ENCODE measurements around the gene PCSK1.

The PCSK1 gene

DNA sequence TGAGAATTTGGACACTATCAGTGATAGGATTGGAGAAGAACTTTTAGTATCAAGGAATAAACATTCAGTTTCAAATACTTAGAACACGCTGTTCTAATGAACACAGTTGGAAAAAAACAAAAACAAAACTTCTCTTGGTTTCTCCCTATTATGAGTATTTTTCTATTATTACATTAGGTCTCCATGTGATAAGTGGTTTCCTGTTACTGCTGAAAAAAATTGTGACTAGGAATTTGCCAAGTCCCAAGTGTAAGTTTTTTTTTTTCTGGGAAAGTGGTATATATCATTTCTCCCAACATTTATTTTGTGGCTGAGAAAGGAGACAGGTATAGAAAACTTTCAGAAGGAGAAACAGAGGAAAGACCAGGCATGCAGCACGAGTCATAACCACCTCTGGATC lies 41.1 kb downstream of the PCSK1 start:
- H3K27me3 ChIP-seq (ENCODE audit: control insufficient read depth in 1 of 2, insufficient read depth in 2 of 2, low read length in 2 of 2) = no peaks in the 10 kb centered on the region

DNA sequence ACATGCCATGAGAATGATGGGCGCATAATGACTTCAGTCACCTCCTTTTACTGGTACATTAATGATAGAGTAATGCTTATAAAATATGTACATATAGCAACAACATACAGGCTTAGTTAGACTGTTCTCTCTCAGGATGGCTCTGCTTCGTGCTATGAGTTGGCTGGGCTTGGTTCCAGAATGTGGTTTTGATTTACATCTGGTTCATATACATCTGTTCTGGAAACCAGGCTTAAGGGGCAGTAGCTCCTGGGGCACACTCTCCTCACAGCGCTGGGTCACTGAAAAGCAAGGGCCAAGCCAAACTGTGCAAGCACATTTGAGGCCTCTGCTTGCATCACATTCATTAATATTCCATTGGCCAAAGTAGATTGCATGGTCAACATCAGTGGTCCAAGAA lies 44.9 kb downstream of the PCSK1 start:
- Histone ChIP-seq H3K9me3 (ENCODE audit: low read length) (no peaks in the 10 kb centered on the region), H3K4me3 (ENCODE audit: low read depth in 1 of 2, low read length in 2 of 2) (no peak overlapping the region), H3K27ac (ENCODE audit: low read depth, low read length) (no peak overlapping the region), H3K27me3 (ENCODE audit: control insufficient read depth in 1 of 2, insufficient read depth in 2 of 2, low read length in 2 of 2) (no peaks in the 10 kb centered on the region), H3K36me3 (ENCODE audit: insufficient read depth, low read length) (no peaks in the 10 kb centered on the region), H3K4me1 (ENCODE audit: insufficient read depth, low read length) (peaks cover 11% of the 10 kb centered on the region), H3K9ac (ENCODE audit: low read length) (no peak overlapping the region)

More for the DNA sequence above, 41.1 kb downstream of the PCSK1 start:
- H3K36me3 ChIP-seq (ENCODE audit: insufficient read depth, low read length) = no peaks in the 10 kb centered on the region
- no peak overlapping the region for H3K27ac ChIP-seq (ENCODE audit: low read depth, low read length)
- H3K4me1 ChIP-seq (ENCODE audit: insufficient read depth, low read length) = no peaks in the 10 kb centered on the region
- H3K9ac ChIP-seq (ENCODE audit: low read length) = no peak overlapping the region
- H3K9me3 ChIP-seq (ENCODE audit: low read length) = no peaks in the 10 kb centered on the region
- H3K4me3 ChIP-seq (ENCODE audit: low read depth in 1 of 2, low read length in 2 of 2) = no peak overlapping the region

DNA sequence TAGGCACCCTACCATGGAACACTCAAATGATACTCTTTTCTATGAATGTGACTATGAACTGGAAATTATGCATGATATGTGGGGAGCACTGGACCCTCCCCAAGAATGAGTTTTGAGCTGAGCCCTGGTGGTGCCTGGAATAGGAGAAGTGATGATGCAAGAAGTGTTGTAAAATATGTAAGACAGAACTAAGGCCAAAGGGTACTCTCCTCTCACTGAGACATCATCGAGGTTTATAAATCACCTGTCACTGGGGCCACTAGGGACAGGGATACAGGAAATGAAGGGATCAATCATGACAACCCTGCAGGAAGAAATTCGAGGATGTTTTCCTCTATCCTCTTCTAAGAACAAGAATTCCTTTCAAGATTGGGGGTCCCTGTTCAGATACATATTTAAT lies 45.4 kb downstream of the PCSK1 start:
- Histone ChIP-seq H3K9ac (ENCODE audit: low read length) (no peak overlapping the region), H3K9me3 (ENCODE audit: low read length) (no peaks in the 10 kb centered on the region), H3K4me3 (ENCODE audit: low read depth in 1 of 2, low read length in 2 of 2) (no peak overlapping the region), H3K36me3 (ENCODE audit: insufficient read depth, low read length) (no peaks in the 10 kb centered on the region), H3K4me1 (ENCODE audit: insufficient read depth, low read length) (peaks cover 11% of the 10 kb centered on the region), H3K27ac (ENCODE audit: low read depth, low read length) (no peak overlapping the region), H3K27me3 (ENCODE audit: control insufficient read depth in 1 of 2, insufficient read depth in 2 of 2, low read length in 2 of 2) (no peaks in the 10 kb centered on the region)

DNA sequence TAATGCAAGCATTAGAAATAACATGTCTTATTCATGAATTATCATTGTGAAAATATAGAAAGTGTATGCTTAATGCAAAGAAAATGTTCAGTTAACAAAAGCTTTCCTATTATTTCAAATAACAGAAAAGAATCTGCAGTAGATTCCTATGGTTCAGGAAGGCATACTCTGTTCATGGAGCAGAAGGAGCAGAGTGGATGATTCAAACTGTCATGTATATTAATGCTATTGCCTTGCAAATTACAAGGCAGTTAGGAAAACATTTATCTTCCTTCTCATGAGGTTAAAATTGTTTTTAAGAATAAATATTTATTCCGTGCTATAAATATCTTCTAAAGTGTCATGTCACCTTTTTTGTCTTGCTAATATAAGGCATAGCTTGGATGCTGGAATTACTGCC lies 47.5 kb downstream of the PCSK1 start:
- peaks cover 11% of the 10 kb centered on the region for H3K4me1 ChIP-seq (ENCODE audit: insufficient read depth, low read length)
- no peak overlapping the region for H3K9ac ChIP-seq (ENCODE audit: low read length)
- no peaks in the 10 kb centered on the region for H3K27me3 ChIP-seq (ENCODE audit: control insufficient read depth in 1 of 2, insufficient read depth in 2 of 2, low read length in 2 of 2)
- no peaks in the 10 kb centered on the region for H3K9me3 ChIP-seq (ENCODE audit: low read length)
- no peak overlapping the region for H3K4me3 ChIP-seq (ENCODE audit: low read depth in 1 of 2, low read length in 2 of 2)
- H3K27ac ChIP-seq (ENCODE audit: low read depth, low read length) = no peak overlapping the region
- no peaks in the 10 kb centered on the region for H3K36me3 ChIP-seq (ENCODE audit: insufficient read depth, low read length)

DNA sequence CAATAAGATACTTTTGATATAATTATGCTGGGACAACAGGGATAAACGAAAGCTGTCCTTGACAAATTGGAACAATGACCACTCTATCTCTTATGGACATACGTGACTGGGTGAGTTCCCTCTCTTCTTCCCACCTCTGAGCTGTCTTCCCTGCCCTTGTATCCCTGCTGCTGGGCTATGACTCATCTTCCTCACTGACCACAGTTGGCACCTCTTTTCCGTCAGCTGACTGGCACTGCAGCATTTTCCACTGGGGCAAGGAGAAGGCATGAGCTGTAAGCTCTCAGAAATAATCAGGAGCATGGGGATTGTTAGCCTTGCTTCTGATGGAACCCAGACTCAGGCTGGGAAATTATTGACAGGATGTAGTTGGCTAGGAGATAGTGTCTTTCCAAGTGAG lies 48.7 kb downstream of the PCSK1 start:
- H3K36me3 ChIP-seq (ENCODE audit: insufficient read depth, low read length) = no peaks in the 10 kb centered on the region
- H3K27ac ChIP-seq (ENCODE audit: low read depth, low read length) = no peak overlapping the region
- peaks cover 11% of the 10 kb centered on the region for H3K4me1 ChIP-seq (ENCODE audit: insufficient read depth, low read length)
- no peak overlapping the region for H3K4me3 ChIP-seq (ENCODE audit: low read depth in 1 of 2, low read length in 2 of 2)
- H3K27me3 ChIP-seq (ENCODE audit: control insufficient read depth in 1 of 2, insufficient read depth in 2 of 2, low read length in 2 of 2) = no peaks in the 10 kb centered on the region
- no peaks in the 10 kb centered on the region for H3K9me3 ChIP-seq (ENCODE audit: low read length)
- H3K9ac ChIP-seq (ENCODE audit: low read length) = no peak overlapping the region

DNA sequence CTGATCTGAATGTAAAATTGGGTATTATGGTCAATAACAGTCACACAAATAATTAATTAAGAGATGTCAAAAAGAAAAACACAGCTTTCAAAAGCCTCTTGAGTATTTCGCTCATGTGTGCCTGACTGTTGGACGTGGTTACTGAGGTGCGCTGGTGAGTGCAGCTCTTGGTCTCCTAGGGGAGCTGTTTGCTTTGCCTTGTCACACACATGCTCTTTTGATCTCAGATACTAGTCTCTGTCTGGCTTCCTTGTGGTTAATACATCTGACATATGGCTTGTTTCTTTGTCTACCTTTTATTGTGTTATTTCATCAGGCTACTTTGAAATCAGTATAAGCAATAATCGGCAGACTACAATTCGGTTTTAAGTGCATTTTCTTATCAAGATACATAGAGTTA lies 51.5 kb downstream of the PCSK1 start:
- H3K27ac ChIP-seq (ENCODE audit: low read depth, low read length) = no peak overlapping the region
- no peak overlapping the region for H3K9ac ChIP-seq (ENCODE audit: low read length)
- peaks cover 11% of the 10 kb centered on the region for H3K4me1 ChIP-seq (ENCODE audit: insufficient read depth, low read length)
- H3K4me3 ChIP-seq (ENCODE audit: low read depth in 1 of 2, low read length in 2 of 2) = no peak overlapping the region
- no peaks in the 10 kb centered on the region for H3K27me3 ChIP-seq (ENCODE audit: control insufficient read depth in 1 of 2, insufficient read depth in 2 of 2, low read length in 2 of 2)
- H3K36me3 ChIP-seq (ENCODE audit: insufficient read depth, low read length) = no peaks in the 10 kb centered on the region
- no peaks in the 10 kb centered on the region for H3K9me3 ChIP-seq (ENCODE audit: low read length)

DNA sequence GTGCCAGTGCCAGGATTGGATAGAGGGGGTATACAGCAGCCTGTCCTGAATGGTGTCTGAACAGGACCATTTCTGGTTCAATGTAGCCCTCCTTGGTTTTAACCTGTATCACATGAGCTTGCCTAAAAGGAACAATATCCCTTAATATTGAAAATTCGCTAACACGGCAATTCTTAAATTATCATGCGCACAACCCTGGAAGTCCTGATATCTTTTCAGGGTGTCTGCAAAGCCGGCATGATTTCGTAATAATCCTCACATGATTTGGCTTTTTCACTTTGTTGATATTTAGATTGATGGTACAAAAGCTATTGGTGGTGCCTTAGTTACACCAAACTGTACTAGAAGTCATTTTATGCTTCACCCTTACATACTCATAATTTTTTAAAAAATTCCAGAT lies 53.2 kb downstream of the PCSK1 start:
- Histone ChIP-seq H3K36me3 (ENCODE audit: insufficient read depth, low read length) (no peaks in the 10 kb centered on the region), H3K4me3 (ENCODE audit: low read depth in 1 of 2, low read length in 2 of 2) (no peak overlapping the region), H3K9me3 (ENCODE audit: low read length) (no peaks in the 10 kb centered on the region), H3K27me3 (ENCODE audit: control insufficient read depth in 1 of 2, insufficient read depth in 2 of 2, low read length in 2 of 2) (no peaks in the 10 kb centered on the region), H3K27ac (ENCODE audit: low read depth, low read length) (no peak overlapping the region), H3K9ac (ENCODE audit: low read length) (no peak overlapping the region), H3K4me1 (ENCODE audit: insufficient read depth, low read length) (peaks cover 11% of the 10 kb centered on the region)

DNA sequence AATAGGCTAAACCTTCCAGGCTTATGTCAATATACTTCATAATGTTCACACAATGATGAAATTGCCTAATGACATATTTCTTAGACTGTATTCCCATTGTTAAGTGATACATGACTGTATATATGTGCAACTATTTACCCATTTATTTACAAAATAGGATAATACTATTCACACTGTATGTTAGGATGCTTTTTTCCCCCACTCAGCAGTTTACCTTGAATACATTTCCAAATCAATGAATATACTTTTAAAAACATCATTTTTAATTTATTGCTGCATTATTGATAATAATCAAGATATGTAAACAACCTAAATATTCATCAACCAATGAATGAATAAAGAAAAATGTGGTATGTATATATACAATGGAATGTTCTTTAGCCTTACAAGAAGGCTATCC lies 55.5 kb downstream of the PCSK1 start:
- Histone ChIP-seq H3K36me3 (ENCODE audit: insufficient read depth, low read length) (no peaks in the 10 kb centered on the region), H3K4me3 (ENCODE audit: low read depth in 1 of 2, low read length in 2 of 2) (no peak overlapping the region), H3K9me3 (ENCODE audit: low read length) (no peaks in the 10 kb centered on the region), H3K4me1 (ENCODE audit: insufficient read depth, low read length) (no peaks in the 10 kb centered on the region), H3K9ac (ENCODE audit: low read length) (no peak overlapping the region), H3K27me3 (ENCODE audit: control insufficient read depth in 1 of 2, insufficient read depth in 2 of 2, low read length in 2 of 2) (no peaks in the 10 kb centered on the region), H3K27ac (ENCODE audit: low read depth, low read length) (no peak overlapping the region)

DNA sequence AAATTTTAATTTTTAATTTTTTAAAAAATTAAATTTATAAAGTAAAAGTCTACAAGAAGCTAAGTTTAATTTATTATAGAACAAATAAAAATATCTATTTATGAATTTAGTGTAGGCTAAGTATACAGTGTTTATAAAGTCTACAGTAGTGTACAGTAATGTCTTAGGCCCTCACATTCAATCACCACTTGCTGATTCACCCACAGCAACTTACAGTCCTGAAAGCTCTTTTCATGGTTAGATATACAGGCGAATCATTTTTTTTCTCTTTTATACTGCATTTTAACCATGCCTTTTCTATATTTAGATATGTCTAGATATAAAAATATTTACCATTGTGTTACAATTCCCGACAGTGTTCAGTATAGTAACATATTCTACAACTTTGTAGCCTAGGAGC lies 55.9 kb downstream of the PCSK1 start:
- Histone ChIP-seq H3K4me1 (ENCODE audit: insufficient read depth, low read length) (no peaks in the 10 kb centered on the region), H3K4me3 (ENCODE audit: low read depth in 1 of 2, low read length in 2 of 2) (no peak overlapping the region)

DNA sequence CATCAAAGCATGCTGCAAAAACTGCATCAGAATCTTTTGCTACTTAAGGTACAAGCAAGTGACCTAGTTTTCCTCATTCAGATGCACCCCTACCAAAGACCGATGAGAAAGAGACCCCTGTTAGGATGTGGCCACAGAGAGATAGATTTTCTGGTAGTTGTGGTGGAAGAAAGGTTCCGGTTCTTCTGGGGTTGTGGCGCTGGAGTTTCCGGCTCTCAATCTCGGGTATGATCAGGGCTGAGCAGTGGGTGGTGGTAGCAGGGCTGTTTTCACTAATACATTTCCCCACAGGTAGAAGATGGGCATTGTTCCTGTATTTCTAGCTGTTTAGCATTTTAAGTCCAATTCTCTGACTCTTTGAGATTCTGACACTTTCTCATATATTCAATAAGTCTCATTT lies 58.4 kb downstream of the PCSK1 start:
- Histone ChIP-seq H3K27ac (ENCODE audit: low read depth, low read length) (no peak overlapping the region), H3K9ac (ENCODE audit: low read length) (no peak overlapping the region)

More for the DNA sequence above, 55.9 kb downstream of the PCSK1 start:
- Histone ChIP-seq H3K27ac (ENCODE audit: low read depth, low read length) (no peak overlapping the region), H3K27me3 (ENCODE audit: control insufficient read depth in 1 of 2, insufficient read depth in 2 of 2, low read length in 2 of 2) (no peaks in the 10 kb centered on the region), H3K9ac (ENCODE audit: low read length) (no peak overlapping the region), H3K9me3 (ENCODE audit: low read length) (no peaks in the 10 kb centered on the region), H3K36me3 (ENCODE audit: insufficient read depth, low read length) (no peaks in the 10 kb centered on the region)

DNA sequence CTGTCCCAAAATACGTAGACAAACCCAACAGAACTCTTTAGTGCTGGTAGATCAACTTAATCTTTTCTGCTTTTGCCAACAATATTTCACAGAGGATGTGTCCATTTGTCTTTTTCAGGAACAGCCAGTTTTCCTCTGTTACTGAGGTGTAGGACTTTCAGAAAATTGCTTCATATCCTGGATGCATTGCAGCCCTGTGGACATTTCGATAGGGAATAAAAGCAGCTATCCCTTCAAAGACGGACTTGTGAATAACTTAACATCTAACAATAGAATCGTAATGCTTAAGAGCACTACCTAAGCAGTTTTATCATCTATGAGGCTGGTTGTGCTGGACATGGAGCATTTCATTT lies 59.7 kb downstream of the PCSK1 start:
- H3K36me3 ChIP-seq (ENCODE audit: insufficient read depth, low read length) = no peaks in the 10 kb centered on the region
- no peak overlapping the region for H3K4me3 ChIP-seq (ENCODE audit: low read depth in 1 of 2, low read length in 2 of 2)
- H3K27ac ChIP-seq (ENCODE audit: low read depth, low read length) = no peak overlapping the region
- H3K9ac ChIP-seq (ENCODE audit: low read length) = no peak overlapping the region
- H3K9me3 ChIP-seq (ENCODE audit: low read length) = no peaks in the 10 kb centered on the region
- H3K4me1 ChIP-seq (ENCODE audit: insufficient read depth, low read length) = no peaks in the 10 kb centered on the region
- no peaks in the 10 kb centered on the region for H3K27me3 ChIP-seq (ENCODE audit: control insufficient read depth in 1 of 2, insufficient read depth in 2 of 2, low read length in 2 of 2)

More for the DNA sequence above, 58.4 kb downstream of the PCSK1 start:
- H3K4me3 ChIP-seq (ENCODE audit: low read depth in 1 of 2, low read length in 2 of 2) = no peak overlapping the region
- no peaks in the 10 kb centered on the region for H3K4me1 ChIP-seq (ENCODE audit: insufficient read depth, low read length)
- no peaks in the 10 kb centered on the region for H3K27me3 ChIP-seq (ENCODE audit: control insufficient read depth in 1 of 2, insufficient read depth in 2 of 2, low read length in 2 of 2)
- no peaks in the 10 kb centered on the region for H3K9me3 ChIP-seq (ENCODE audit: low read length)
- H3K36me3 ChIP-seq (ENCODE audit: insufficient read depth, low read length) = no peaks in the 10 kb centered on the region

DNA sequence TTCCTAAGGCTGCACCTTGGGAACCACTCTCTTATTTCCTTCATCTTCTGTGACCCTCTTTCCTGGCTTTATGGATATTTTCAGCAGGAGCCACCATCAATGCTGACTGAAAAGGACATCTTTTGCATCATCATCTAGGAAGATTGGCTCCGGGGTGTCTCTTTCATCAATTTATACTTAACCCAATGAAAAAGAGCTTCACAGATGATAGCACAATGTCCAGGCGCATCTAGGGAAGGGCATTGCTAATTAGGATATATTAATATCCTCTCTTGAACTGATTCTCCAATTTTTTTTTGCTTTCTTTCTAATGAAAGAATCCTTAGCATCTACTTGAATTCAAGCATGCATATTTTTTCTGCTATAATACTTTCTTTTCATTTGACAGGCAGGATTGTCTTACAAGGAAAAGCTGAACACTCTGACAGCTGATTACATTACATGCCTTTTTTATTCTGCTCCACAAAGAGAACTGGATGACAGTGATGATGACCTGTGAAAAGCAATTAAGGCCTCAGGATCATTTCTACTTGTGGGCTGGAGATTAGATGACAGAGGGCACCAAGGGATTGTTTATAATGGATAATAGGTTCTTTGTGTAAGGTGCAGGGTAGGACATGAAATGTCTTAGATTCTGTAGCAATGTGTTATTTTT lies 60.2 kb downstream of the PCSK1 start:
- Histone ChIP-seq H3K9me3 (ENCODE audit: low read length) (no peaks in the 10 kb centered on the region), H3K9ac (ENCODE audit: low read length) (no peak overlapping the region), H3K27ac (ENCODE audit: low read depth, low read length) (no peak overlapping the region), H3K36me3 (ENCODE audit: insufficient read depth, low read length) (no peaks in the 10 kb centered on the region), H3K4me3 (ENCODE audit: low read depth in 1 of 2, low read length in 2 of 2) (no peak overlapping the region), H3K27me3 (ENCODE audit: control insufficient read depth in 1 of 2, insufficient read depth in 2 of 2, low read length in 2 of 2) (no peaks in the 10 kb centered on the region), H3K4me1 (ENCODE audit: insufficient read depth, low read length) (no peaks in the 10 kb centered on the region)
